HT1080 (cell line): Measurements from ENCODE around the gene CNN1. TPM values are rescaled to one million over a fixed set of nuclear protein-coding genes. Genes with fewer than 3 reads are reported as not detected.
"Not testable (repeated sequence)": the region's sequence is repeated elsewhere in the genome, so short reads cannot be mapped to it uniquely, and the experiment has no call there.

Source experiments
- DNase-seq: peaks from one replicate; pipeline ENCODE4 v3.0.0-alpha.2; 2015; ENCODE audit warnings: low read depth
- total RNA-seq: library from RNA; depleted of rRNA; stranded (reverse); fragments of >200 nt; shearing (Covaris generic); gene quantifications from 2 replicates; pipeline ENCODE4 v1.2.3, GENCODE V29; 2014

Gene CNN1
- total RNA-seq, 1 experiment from 2014 or later = 0.45 TPM

GRCh38 chr19:11564082-11564807, 25.6 kb downstream of the CNN1 start:
- not testable (repeated sequence) for DNase-seq

- not testable (repeated sequence) for DNase-seq
Observed at GRCh38 chr19:11565649-11565980, 27.0 kb downstream of the CNN1 start.

- no peak for DNase-seq
Observed at GRCh38 chr19:11566164-11566563, 27.5 kb downstream of the CNN1 start.

- no peak for DNase-seq
Observed at GRCh38 chr19:11570039-11570462, 31.4 kb downstream of the CNN1 start.

- DNase-seq = not testable (repeated sequence)
Observed at GRCh38 chr19:11573354-11573753, 34.7 kb downstream of the CNN1 start.

GRCh38 chr19:11573763-11574162, 35.1 kb downstream of the CNN1 start:
- not testable (repeated sequence) for DNase-seq

- no peak for DNase-seq
Observed at GRCh38 chr19:11574689-11575088, 36.0 kb downstream of the CNN1 start.

- DNase-seq = no peak
Observed at GRCh38 chr19:11576227-11576626, 37.6 kb downstream of the CNN1 start.

GRCh38 chr19:11577451-11578257, 39.0 kb downstream of the CNN1 start, which contains the start of gene ACP5:
Gene ACP5 (minus strand): TSS chr19:11577645. CDS start chr19:11577317, 328 bp downstream.
- DNase-seq = no peak

- DNase-seq = no peak
Observed at GRCh38 chr19:11578258-11579142, 39.8 kb downstream of the CNN1 start.

GRCh38 chr19:11580116-11580515, 41.5 kb downstream of the CNN1 start:
- DNase-seq = no peak

- no peak for DNase-seq
Observed at GRCh38 chr19:11581740-11582139, 43.1 kb downstream of the CNN1 start.

GRCh38 chr19:11586331-11586730, 47.7 kb downstream of the CNN1 start:
- DNase-seq = no peak

- peak; percentile 65 for DNase-seq
Observed at GRCh38 chr19:11587302-11587974, 48.8 kb downstream of the CNN1 start.

GRCh38 chr19:11587975-11588631, 49.5 kb downstream of the CNN1 start:
- no peak for DNase-seq

- no peak for DNase-seq
Observed at GRCh38 chr19:11594084-11594483, 55.4 kb downstream of the CNN1 start.

- no peak for DNase-seq
Observed at GRCh38 chr19:11596156-11596555, 57.5 kb downstream of the CNN1 start.

GRCh38 chr19:11597202-11598102, 58.8 kb downstream of the CNN1 start, which contains the start of gene ZNF627:
Gene ZNF627 (plus strand): TSS chr19:11597483. CDS start chr19:11597628, 145 bp downstream.
- DNase-seq = peak; percentile 96

- DNase-seq = no peak
Observed at GRCh38 chr19:11598103-11598483, 59.4 kb downstream of the CNN1 start.
